Kidney epithelial cell (primary cell): ENCODE results near the gene PLOD3. TPM values are rescaled to one million over a fixed set of nuclear protein-coding genes. Genes with fewer than 3 reads are reported as not detected.

ENCODE experiments used
- DNase-seq: peaks from one replicate; pipeline ENCODE4 v3.0.0-alpha.2; 2010; ENCODE audit warnings: low read depth
- H3K27me3 ChIP-seq: 2 replicates; pipeline ENCODE4 v1.6.0; 2011; ENCODE audit warnings: low read length; ENCODE audit not compliant: control insufficient read depth, insufficient read depth
- H3K36me3 ChIP-seq: 2 replicates; pipeline ENCODE4 v1.5.1; 2011; ENCODE audit warnings: low read length; ENCODE audit not compliant: control insufficient read depth, insufficient read depth
- H3K4me3 ChIP-seq: 2 replicates; pipeline ENCODE4 v1.5.1; 2011; ENCODE audit warnings: low read depth, mild to moderate bottlenecking, control low read depth, low read length
- CTCF ChIP-seq: IDR thresholded peaks from 2 replicates; pipeline ENCODE4 v1.5.1; 2011; ENCODE audit warnings: mild to moderate bottlenecking, moderate library complexity, low read length, control low read depth, inconsistent platforms; ENCODE audit not compliant: insufficient read depth, poor library complexity, severe bottlenecking
- total RNA-seq: library from RNA; depleted of rRNA; stranded (reverse); fragments of >200 nt; gene quantifications from 2 replicates; pipeline ENCODE4 v1.2.3, GENCODE V29; 2015

Gene PLOD3
- total RNA-seq, 1 donor from 2014 or later = 95.6 TPM

DNA sequence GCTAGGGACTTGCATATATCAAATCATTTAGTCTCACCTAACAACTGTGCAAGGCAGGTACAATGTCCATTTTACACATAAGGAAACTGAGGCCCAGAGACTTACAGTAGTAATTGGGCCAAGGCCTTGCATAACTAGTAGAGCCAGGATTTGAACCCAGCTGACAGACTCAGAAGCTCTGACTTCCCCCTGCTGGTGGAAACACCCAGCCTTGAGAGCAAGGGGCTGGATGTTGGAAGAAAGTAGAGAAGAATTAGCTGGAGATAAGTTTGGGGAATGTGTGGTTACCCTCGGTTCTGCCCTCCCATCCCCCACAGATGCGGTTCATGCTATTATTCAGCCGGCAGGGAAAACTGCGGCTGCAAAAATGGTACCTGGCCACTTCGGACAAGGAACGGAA lies 61.1 kb downstream of the PLOD3 start:
- peak; percentile 13 for TF ChIP-seq CTCF
- no peak overlapping the region for H3K4me3 ChIP-seq

More for the DNA sequence above, 61.1 kb downstream of the PLOD3 start:
- no peak for DNase-seq
- Histone ChIP-seq H3K36me3 (peaks cover 2% of the 10 kb centered on the region), H3K27me3 (no peaks in the 10 kb centered on the region)

Other genes with a start within 250 kb of the PLOD3 start
- 2.9 and 4.2 TPM in 2 replicates for gene MUC12, start 248.0 kb downstream of the PLOD3 start, total RNA-seq
- gene MUC17, start 197.5 kb downstream of the PLOD3 start, total RNA-seq = not detected in 2 replicates
- 15.8 and 16.7 TPM in 2 replicates for gene TRIM56, start 132.1 kb downstream of the PLOD3 start, total RNA-seq
- gene SERPINE1, start 90.5 kb downstream of the PLOD3 start, total RNA-seq = 229 and 245 TPM in 2 replicates
- gene AP1S1, start 63.1 kb downstream of the PLOD3 start, total RNA-seq = 155 and 183 TPM in 2 replicates
- gene VGF, start 52.0 kb downstream of the PLOD3 start, total RNA-seq = 17.5 and 17.8 TPM in 2 replicates
- gene NAT16, start 37.3 kb downstream of the PLOD3 start, total RNA-seq = not detected in 2 replicates
- gene MOGAT3, start 16.5 kb downstream of the PLOD3 start, total RNA-seq = not detected in 2 replicates
- gene ZNHIT1, start 584 bp upstream of the PLOD3 start, total RNA-seq = 90.2 and 109 TPM in 2 replicates
- 4.8 and 10.3 TPM in 2 replicates for gene CLDN15, start 20.2 kb upstream of the PLOD3 start, total RNA-seq
- 203 and 231 TPM in 2 replicates for gene FIS1, start 27.5 kb upstream of the PLOD3 start, total RNA-seq
- gene IFT22, start 104.2 kb upstream of the PLOD3 start, total RNA-seq = 37.3 and 39.6 TPM in 2 replicates
- gene COL26A1, start 145.3 kb upstream of the PLOD3 start, total RNA-seq = 0.21 and 0.42 TPM in 2 replicates